GM19043 (cell line): ENCODE data around the gene HSD11B1.

Source experiments
- ATAC-seq: cut with Tn5 transposase; IDR thresholded peaks from one replicate; pipeline ENCODE4 v1.9.1; 2021; ENCODE audit warnings: low read depth; ENCODE audit not compliant: unreplicated experiment

HSD11B1 gene

DNA sequence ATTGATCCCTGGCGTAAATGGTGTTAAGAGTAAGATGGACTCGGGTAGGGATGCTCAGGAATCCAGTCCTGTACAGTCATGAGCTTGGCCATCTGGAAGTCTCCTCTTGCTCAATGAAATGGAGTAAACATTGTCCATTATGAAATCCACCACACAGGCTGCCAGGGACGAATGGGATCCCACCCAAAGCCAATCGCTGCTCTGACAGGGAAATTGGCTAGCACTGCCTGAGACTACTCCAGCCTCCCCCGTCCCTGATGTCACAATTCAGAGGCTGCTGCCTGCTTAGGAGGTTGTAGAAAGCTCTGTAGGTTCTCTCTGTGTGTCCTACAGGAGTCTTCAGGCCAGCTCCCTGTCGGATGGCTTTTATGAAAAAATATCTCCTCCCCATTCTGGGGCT is at the start of gene HSD11B1:
HSD11B1 (plus strand) TSS at position 263 of the 400 bp plus-strand sequence; CDS start at position 360, 97 bp downstream.
- ATAC-seq, result no peak

DNA sequence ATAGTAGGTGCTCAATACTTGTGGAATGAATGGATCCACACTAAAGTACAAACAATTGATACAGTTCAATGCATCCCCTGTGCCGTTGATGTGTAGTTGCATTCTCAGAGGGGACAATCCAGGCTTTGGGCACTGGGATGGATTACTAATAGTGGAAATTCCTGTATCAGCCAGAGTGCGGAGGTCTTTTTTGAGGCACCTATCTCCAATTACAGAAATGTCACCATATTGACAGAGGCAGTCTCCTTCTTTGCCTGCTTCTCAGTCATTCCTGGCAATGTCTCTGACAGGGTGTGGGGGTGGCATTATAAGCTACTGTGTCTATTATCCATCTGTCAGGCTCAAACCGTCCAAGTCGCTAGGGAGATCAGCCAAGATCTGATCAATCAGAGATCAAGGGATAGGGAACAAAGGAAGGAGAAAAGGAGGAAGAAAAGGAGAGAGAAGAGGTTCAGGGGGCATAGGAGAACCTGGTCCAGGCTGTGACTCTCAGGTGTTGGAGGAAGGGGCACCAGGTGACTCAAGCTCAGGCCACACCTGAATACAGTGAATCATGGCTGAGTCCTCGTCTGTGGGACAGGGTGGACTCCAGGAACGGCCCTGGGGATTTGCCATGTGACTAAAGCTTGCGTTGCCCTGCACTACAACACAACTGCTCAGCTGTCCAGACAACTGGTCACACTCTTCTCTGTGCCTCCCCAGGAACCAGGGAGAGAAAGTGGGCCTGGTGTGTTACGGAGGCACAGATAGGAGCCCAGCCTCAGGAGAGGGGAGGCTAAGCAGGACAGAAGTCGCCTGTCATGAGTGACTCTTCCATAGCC is 49.0 kb upstream of the HSD11B1 start:
- no peak for ATAC-seq

DNA sequence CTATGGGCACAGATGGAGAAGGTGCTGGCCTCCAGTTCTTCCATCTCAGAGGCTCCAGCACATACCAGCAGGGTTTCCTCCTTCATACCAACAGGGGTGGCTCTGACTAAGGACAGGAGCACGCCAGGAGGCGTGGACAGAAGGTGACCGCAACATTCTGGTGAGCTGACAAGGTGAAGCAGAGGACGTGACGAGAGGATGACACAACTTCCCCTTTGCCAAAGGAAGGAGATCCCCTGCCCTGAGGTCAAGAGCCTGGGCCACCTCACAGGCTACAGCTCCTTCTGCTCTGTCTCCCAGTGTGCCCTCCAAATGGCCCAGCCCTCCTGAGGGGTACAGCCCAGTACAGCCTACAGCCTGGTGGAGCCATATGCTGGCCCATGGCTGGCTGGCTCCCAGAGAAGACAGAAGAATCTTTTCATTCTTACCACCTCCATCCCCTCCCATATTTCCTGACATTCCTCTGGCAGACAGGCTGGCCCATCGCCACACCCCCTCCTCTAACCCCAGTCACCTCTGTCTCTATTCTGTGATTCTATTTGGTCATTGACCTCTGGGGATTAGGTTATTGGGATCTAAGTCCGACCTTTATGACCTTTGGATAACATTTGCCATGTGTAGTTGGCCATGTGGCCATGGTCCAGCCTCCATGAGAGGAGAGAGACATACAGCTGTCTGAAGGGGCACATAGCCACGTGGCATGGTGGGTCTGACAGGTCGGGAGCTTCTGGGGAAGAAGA is 47.3 kb upstream of the HSD11B1 start:
- no peak for ATAC-seq

DNA sequence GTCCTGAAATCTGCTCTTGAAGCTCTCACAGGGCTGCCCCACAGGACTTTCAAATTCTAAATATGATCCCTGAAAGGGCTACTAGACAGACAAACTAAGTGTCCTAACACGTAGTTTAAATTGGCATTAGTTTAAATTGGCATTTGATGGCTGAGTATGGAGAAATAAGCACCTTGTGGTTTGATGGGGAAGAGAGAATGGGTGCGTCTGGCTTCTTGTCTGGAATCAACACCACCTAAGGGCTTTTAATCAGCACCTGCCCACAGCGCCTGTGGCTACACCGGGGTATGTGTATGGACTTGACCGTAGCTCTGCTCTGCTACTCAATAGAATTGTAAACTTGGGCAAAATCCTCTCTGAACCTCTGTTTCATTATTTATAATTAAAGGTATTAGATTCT is 46.7 kb upstream of the HSD11B1 start:
- ATAC-seq, result no peak

DNA sequence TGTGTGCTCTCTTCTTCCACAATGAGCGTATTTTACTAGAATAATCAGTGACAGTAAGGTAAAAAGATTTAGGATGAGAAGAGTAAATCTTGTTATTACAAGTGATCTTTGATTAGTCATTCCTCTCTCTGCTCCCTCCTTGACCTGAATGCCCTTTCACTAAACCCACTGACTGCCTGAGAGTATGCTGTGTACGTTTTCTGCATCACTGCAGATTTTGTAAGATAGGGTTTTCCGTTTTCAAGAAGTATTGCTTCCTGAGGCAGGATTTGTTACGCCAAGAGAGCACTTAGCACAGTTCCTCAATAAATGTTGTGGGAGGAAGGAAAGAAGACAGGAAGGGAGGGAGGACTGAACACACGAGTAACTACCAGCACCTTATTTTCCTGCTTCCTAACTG is 44.7 kb upstream of the HSD11B1 start:
- ATAC-seq, result peak; percentile 82

DNA sequence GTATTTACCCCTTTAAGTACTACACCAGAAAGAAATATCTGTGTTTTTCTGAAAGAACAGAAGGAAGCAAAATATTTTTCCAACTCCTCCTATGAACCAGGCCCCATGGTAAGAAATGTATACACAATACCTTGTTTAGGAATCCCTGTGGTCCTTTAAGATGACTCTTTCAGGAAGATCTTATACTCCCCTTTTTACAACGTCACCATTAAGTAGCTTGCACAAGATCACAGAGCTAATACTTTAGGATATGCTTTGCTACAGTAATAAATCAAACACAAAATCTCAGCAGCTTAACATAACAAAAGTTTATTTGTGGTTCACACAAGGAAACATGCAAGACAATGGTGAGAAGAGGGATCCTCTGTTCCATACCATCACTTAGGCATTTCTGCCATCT is 43.6 kb upstream of the HSD11B1 start:
- ATAC-seq, result no peak

DNA sequence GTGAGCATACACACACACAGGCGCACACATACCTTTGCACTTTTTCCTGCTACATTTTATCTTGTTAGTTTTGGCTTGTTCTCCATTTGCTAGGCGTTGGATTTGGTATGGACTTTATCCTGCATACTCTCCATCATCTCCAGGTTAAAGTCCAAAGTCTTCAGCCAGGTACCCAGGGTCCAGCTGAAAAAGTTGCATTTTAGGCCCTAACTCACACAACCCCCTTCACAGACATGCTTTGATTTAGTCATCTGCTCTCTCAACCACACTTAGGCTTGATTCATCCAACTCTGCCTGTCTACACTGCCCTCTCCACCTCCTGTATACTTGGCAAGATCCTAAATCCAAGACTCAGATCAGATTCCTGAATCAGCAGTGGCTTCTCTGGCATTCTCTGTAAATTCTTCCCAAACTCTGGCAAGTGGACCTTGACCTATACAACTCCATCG is 41.7 kb upstream of the HSD11B1 start:
- no peak for ATAC-seq

DNA sequence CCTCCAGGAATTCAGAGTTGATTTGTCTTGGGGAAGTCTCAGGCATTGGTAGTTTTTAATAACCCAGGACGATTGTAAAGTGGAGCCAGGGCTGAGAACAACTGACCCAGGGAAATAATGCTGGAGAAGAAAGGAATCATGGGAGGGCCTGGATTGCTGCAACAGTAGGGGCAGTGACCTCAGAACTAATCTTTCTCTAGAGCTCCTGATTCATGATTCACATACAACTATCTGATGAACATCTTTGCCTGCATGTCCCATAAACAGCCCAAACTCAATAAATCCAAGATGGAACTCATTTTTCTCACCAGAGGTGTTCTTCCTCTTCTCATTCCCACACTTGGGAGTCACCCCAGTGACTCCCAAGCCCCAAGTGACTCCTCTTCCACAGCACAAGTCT is 37.5 kb upstream of the HSD11B1 start:
- ATAC-seq, result no peak

DNA sequence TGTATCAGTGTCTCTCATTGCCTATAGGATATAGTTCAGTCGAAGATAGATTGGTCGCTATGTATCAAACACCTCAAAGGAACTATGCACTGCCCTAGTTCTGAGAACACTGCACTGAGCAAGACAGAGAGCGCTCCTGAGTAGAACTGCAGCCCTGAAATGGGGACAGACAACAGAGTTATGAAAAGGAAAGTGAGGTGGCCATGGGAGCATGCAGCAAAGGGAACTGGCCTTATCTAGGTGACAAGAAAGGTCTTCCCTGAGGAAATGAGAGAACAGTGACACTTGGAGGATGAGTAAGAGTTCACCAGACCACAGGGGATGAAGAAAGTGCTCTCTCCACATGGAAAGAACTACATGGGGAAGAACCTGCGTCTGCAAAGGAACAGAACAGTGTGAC is 36.9 kb upstream of the HSD11B1 start:
- no peak for ATAC-seq

DNA sequence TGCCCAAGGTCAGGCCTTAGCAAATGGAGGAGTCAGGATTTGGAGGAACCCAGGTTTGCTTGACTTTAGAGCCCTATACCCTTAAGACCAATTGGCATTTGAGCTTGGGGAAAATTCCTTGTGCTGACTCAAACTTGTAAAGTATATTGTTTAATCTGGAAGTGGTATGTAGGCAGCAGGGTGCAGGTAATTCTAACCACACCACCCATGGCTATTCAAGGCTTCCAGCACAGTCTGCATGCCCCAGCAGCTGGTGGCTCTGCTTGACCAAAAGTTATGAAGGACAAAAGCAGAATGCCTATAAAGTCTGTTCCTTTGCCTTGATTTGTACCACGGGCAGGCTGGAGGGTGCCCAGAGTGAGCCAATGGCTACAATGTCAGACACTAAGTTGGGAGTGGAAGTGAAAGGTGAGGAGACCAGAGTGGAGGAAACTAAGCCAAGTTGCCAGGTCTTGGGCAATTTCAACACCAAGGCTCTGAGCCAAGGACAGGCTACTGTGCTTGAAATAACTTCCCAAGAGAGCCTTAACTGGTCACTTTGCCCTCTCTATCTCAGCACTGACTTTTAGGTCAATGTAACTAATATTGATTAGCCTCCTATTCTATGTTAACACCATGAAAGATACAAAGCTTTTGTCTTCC is 34.1 kb upstream of the HSD11B1 start:
- ATAC-seq, result no peak

DNA sequence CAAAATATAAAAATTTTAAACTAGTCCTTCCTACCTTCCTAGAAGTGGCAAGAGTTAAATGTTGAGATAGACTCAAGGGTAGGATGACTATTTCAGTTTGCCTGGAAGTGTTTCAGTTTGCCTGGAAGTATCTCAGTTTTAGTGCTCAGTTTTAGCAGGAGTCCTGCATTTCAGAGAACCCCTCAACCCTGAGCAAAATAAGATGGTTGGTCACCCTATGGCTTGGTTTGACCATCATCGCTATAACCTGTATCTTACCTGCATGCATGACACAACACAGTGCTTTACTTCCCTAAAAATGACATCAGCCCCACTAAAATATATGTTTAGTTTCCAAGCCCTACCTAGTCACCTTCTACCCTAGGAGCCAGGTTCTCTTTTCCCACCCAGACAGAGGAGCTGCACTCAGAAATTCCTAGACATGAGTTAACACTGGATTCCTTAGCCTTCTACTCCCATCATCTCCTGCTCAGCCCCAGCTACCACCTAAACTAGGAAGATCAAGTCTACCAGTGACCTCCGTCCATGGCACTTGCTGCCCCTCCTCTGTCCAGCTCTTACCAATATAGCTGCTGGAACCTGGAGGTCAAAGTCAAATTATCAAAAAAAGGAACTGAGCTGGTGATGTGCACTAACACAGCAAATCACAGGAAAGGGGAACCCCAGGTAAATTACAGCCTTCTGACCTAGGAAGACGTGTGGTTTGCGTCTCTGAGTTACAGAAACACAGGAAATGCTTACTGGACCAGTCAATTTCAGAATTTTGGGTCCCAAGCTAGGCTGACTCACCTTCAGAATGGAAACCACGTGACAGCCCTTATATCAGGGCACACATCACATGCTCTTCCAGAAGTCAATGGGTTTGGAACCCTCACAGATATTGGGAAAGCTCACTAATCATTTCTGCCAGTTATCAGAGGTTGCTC is 31.7 kb upstream of the HSD11B1 start:
- ATAC-seq, result peak; percentile 86

DNA sequence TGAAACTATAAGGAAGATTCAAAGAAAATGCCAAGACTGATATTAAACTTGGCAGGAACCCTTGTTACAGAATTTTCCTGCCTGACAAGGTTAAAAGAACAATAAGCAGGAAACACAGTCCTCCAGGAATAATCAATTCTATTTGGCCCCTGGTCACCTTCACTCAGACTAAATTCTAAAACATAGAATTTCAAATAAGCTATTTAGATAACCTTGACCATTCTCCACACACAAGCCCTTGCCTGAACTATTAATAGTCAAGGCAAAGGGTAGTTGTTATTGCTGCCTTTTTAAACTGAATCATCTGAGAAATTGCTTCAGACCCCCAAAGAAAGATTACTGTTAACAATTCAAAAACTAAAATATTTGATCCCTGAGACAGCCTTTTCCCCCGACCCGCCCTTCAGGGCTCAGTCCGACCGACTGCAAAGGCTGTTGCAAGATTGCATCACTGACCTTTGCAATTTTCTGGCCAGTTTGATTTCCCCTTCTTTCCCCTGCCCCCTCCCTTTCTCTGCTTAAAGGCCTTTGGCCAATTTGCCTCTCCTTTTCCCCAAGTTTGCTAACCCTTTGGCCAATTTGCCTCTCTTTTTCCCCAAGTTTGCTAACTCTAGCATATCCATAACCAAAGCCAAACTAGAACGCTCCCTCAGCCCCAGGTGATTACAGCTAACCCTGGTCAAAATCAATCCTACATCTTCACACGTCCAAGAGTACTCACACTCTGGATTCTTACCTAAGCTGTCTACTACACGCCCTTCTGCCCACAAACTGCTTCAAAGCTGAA is 30.8 kb upstream of the HSD11B1 start:
- no peak for ATAC-seq

DNA sequence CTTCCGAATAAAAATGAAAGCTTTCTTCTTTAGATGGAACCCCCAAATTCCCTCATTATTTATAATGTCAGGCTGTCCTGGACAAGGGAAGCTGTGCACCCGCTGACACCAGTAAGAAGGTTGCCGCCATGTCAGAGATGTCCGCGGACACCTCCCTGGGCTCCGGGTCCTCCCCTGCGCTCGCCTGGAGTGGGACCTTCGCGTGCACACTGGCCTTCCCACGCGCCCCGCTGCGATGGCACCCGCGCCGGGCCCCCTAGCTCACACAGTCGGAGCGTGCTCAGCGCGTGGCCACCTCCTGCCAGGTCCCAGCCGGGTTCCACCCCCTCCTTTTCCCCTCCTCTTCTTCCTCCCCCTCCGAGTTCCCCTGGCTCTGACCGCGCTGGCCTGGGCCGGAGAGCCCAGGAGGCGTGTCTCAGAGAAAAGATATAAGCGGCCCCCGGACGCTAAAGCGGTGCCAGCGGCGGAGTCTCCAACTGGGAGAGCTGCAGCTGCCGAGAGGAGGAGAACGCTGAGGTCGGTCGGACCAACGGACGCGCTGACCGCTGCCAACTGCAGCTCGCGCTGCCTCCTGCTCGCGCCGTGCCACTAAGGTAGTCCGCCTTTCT is 29.6 kb upstream of the HSD11B1 start, which contains the start of gene G0S2:
G0S2 (plus strand) TSS at position 456 of the 608 bp plus-strand sequence. CDS start 273 bp downstream, outside the sequence.
- no peak for ATAC-seq

DNA sequence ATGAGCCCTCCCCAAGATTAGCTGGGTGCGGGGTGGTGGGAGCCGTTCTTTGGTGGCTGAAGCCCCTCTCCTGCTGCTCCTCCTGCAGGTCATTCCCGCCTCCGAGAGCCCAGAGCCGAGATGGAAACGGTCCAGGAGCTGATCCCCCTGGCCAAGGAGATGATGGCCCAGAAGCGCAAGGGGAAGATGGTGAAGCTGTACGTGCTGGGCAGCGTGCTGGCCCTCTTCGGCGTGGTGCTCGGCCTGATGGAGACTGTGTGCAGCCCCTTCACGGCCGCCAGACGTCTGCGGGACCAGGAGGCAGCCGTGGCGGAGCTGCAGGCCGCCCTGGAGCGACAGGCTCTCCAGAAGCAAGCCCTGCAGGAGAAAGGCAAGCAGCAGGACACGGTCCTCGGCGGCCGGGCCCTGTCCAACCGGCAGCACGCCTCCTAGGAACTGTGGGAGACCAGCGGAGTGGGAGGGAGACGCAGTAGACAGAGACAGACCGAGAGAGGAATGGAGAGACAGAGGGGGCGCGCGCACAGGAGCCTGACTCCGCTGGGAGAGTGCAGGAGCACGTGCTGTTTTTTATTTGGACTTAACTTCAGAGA is 29.0 kb upstream of the HSD11B1 start:
- ATAC-seq, result no peak

DNA sequence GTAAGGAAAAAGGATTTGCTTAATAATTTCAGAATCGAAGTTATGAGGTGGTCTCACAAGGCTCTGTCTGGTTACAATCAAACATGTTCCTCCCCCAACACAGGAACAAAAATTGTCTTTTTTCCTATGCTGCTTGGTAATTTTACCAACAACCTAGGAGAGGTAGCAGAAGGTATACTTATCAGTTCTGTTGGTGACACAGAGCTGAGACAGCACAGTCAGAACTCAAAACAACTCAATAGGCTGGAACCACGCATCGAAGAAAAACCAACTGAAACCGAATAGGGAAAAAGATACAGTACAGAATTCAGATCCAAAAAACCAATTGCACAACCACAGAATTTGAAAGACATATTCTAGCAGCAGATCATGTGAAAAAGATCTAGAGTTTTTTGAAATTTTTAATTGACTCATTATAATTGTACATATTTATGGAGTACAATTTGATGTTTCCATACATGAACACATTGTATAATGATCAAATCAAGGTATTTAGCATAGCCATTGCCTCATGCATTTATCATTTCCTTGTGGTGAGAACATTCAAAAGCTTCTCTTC is 25.6 kb upstream of the HSD11B1 start:
- ATAC-seq, result no peak

DNA sequence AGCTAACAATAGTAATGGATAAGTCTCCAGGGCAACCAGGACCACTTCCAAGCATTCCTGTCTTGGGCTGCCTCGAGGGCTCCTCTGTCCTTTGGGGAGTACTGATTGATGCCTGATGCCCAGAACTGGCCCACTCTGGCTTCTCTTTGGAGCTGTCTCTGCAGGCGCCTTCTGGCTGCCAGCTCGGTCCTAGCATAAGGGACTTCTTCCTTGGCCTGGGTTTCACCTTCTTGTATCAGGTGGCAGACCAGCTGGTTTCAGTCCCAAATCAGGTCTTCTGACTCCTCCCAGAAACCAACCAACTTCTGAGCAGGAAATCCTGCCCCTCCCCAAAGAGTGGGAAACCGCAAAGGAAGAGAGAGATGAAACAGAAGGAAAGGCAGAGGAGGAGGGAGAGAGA is 18.8 kb upstream of the HSD11B1 start:
- ATAC-seq, result no peak

DNA sequence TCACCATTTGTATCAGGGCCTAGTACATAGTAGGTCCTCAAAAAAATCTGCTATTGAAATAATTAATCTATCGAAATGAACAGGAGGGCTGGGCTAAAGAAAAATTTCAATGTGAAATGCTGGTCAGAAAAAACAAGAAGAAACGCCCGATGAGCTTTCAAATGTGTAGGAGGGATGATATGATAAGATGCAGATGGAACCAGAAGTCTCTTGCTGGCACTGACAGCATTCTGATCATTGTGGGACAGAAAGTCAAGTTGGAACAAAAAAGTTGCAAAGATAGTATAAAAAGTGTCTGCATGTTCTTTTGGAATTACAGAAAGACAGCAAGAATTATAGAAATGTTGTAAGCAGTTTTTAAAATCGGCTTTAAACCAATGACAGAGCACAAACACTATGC is 18.3 kb upstream of the HSD11B1 start:
- no peak for ATAC-seq

DNA sequence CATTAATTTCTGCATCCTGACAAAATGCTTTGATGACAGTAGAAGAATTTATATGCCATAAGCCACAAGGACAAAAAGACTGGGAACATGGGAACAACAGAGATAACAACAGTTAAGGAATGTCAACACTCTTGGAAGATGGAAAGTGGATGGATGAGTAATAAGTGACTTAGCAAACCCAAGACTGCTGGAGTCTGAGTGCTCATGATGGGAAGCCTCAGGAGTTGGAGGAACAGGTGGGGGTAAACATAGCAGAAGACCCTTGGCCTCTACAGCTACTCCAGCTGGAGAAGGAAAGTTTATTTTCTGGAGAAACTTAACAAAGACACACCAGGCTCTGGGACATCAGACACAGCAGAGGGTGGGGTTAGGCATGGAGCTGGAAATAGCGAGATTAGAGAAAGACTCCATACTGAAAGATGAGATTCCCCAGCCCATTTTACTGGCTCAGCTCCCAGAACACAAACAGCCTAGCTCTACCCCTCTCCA is 15.9 kb upstream of the HSD11B1 start:
- no peak for ATAC-seq
